Stimulated activated naive CD8-positive, alpha-beta T cell treated with anti-CD3 and anti-CD28 coated beads, Interleukin-15, amount 100 ng/mL, for 72 hours (primary cell): ENCODE data around the gene CMIP.

ENCODE experiments used
- ATAC-seq: fragments of 150-1000 bp; cut with Tn5 transposase; 2 replicates; pipeline ENCODE4 v1.10.0; 2021; ENCODE audit warnings: mild to moderate bottlenecking, moderate library complexity
- DNase-seq, 2 donors: peaks; one replicate each; pipeline ENCODE4 v3.0.0; 2021 to 2022
- H3K27ac Mint-ChIP-seq, 2 donors: one replicate each; pipeline ENCODE4 v1.8.0; 2022; ENCODE audit warnings: mild to moderate bottlenecking in 2 of 2, mixed read lengths in 2 of 2, moderate library complexity in 2 of 2
- H3K27me3 Mint-ChIP-seq: one replicate; pipeline ENCODE4 v1.8.0; 2022; ENCODE audit warnings: mixed read lengths
- H3K4me1 Mint-ChIP-seq: one replicate; pipeline ENCODE4 v1.8.0; 2022; ENCODE audit warnings: mild to moderate bottlenecking, mixed read lengths
- H3K4me3 Mint-ChIP-seq, 2 donors: one replicate each; pipeline ENCODE4 v1.8.0; 2022; ENCODE audit warnings: mild to moderate bottlenecking in 2 of 2, mixed read lengths in 2 of 2, moderate library complexity in 1 of 2
- H3K9me3 Mint-ChIP-seq, 2 donors: one replicate each; pipeline ENCODE4 v1.8.0; 2022; ENCODE audit warnings: mixed read lengths in 2 of 2

Gene CMIP

GRCh38 chr16:81696166-81696960, 251.8 kb downstream of the CMIP start:
- DNase-seq (no peak), ATAC-seq (peak; percentile 47)
- Mint-ChIP-seq H3K27ac (peak overlapping the region; percentile 68 to 89), H3K4me1 (peaks cover 8% of the 10 kb centered on the region), H3K27me3 (no peaks in the 10 kb centered on the region), H3K9me3 (no peaks in the 10 kb centered on the region), H3K4me3 (no peak overlapping the region)

- Mint-ChIP-seq H3K27ac (no peak overlapping the region), H3K27me3 (no peaks in the 10 kb centered on the region), H3K9me3 (no peaks in the 10 kb centered on the region), H3K4me1 (peaks cover 8% of the 10 kb centered on the region), H3K4me3 (no peak overlapping the region)
- DNase-seq = peak in 1 of 2 donors; percentile 52
- peak; percentile 63 for ATAC-seq
Observed at GRCh38 chr16:81696961-81697615, 252.5 kb downstream of the CMIP start.

GRCh38 chr16:81697616-81698309, 253.2 kb downstream of the CMIP start:
- Mint-ChIP-seq H3K27ac (no peak overlapping the region), H3K9me3 (no peaks in the 10 kb centered on the region), H3K4me3 (no peak overlapping the region), H3K4me1 (peaks cover 8% of the 10 kb centered on the region), H3K27me3 (no peaks in the 10 kb centered on the region)
- no peak for DNase-seq
- no peak for ATAC-seq

GRCh38 chr16:81698310-81698641, 253.7 kb downstream of the CMIP start:
- DNase-seq (no peak), ATAC-seq (no peak)
- no peaks in the 10 kb centered on the region for H3K27me3 Mint-ChIP-seq
- H3K4me1 Mint-ChIP-seq = peaks cover 11% of the 10 kb centered on the region
- no peak overlapping the region for H3K27ac Mint-ChIP-seq
- no peaks in the 10 kb centered on the region for H3K9me3 Mint-ChIP-seq
- H3K4me3 Mint-ChIP-seq = no peak overlapping the region

GRCh38 chr16:81699596-81699995, 255.0 kb downstream of the CMIP start:
- Mint-ChIP-seq H3K4me3 (no peak overlapping the region), H3K27me3 (no peaks in the 10 kb centered on the region), H3K27ac (no peak overlapping the region), H3K4me1 (peaks cover 17% of the 10 kb centered on the region), H3K9me3 (no peaks in the 10 kb centered on the region)
- DNase-seq (no peak), ATAC-seq (no peak)

GRCh38 chr16:81700071-81700779, 255.6 kb downstream of the CMIP start:
- no peaks in the 10 kb centered on the region for H3K9me3 Mint-ChIP-seq
- H3K27me3 Mint-ChIP-seq = no peaks in the 10 kb centered on the region
- peaks cover 17% of the 10 kb centered on the region for H3K4me1 Mint-ChIP-seq
- DNase-seq = no peak
- no peak overlapping the region for H3K4me3 Mint-ChIP-seq
- H3K27ac Mint-ChIP-seq = peak overlapping the region in 1 of 2 donors; percentile 30
- no peak for ATAC-seq

GRCh38 chr16:81700780-81701165, 256.2 kb downstream of the CMIP start:
- DNase-seq (no peak), ATAC-seq (no peak)
- H3K27me3 Mint-ChIP-seq = no peaks in the 10 kb centered on the region
- peaks cover 13% of the 10 kb centered on the region for H3K4me1 Mint-ChIP-seq
- no peaks in the 10 kb centered on the region for H3K9me3 Mint-ChIP-seq
- H3K27ac Mint-ChIP-seq = peak overlapping the region; percentile 62 to 67
- no peak overlapping the region for H3K4me3 Mint-ChIP-seq

- ATAC-seq (no peak), DNase-seq (no peak)
- Mint-ChIP-seq H3K27ac (peak overlapping the region in 1 of 2 donors; percentile 48), H3K4me1 (peaks cover 9% of the 10 kb centered on the region), H3K4me3 (no peak overlapping the region), H3K9me3 (no peaks in the 10 kb centered on the region), H3K27me3 (no peaks in the 10 kb centered on the region)
Observed at GRCh38 chr16:81701296-81701970, 256.8 kb downstream of the CMIP start.

- H3K4me3 Mint-ChIP-seq = no peak overlapping the region
- H3K9me3 Mint-ChIP-seq = no peaks in the 10 kb centered on the region
- DNase-seq (no peak), ATAC-seq (no peak)
- peaks cover 9% of the 10 kb centered on the region for H3K4me1 Mint-ChIP-seq
- H3K27ac Mint-ChIP-seq = no peak overlapping the region
- no peaks in the 10 kb centered on the region for H3K27me3 Mint-ChIP-seq
Observed at GRCh38 chr16:81702506-81702905, 257.9 kb downstream of the CMIP start.

- Mint-ChIP-seq H3K27me3 (no peaks in the 10 kb centered on the region), H3K4me3 (no peak overlapping the region), H3K27ac (peak overlapping the region in 1 of 2 donors; percentile 91), H3K9me3 (no peaks in the 10 kb centered on the region), H3K4me1 (peaks cover 9% of the 10 kb centered on the region)
- ATAC-seq = peak; percentile 47
- DNase-seq = no peak
Observed at GRCh38 chr16:81703177-81704155, 258.9 kb downstream of the CMIP start.

GRCh38 chr16:81705261-81705660, 260.7 kb downstream of the CMIP start:
- Mint-ChIP-seq H3K27ac (no peak overlapping the region), H3K4me3 (no peak overlapping the region), H3K27me3 (no peaks in the 10 kb centered on the region), H3K4me1 (peaks cover 9% of the 10 kb centered on the region), H3K9me3 (no peaks in the 10 kb centered on the region)
- DNase-seq (no peak), ATAC-seq (no peak)

- DNase-seq (no peak), ATAC-seq (no peak)
- peaks cover 9% of the 10 kb centered on the region for H3K4me1 Mint-ChIP-seq
- H3K4me3 Mint-ChIP-seq = no peak overlapping the region
- peak overlapping the region; percentile 0 to 63 for H3K27ac Mint-ChIP-seq
- H3K27me3 Mint-ChIP-seq = no peaks in the 10 kb centered on the region
- no peaks in the 10 kb centered on the region for H3K9me3 Mint-ChIP-seq
Observed at GRCh38 chr16:81706327-81707295, 262.0 kb downstream of the CMIP start.
